Peyer's patch (tissue), 4 donors: ENCODE measurements around the gene RIOK2.

Experiments
- CTCF ChIP-seq, 6 experiments: fragments of 450-650 bp in 4 of 6; fragments of 200-600 bp in 2 of 6; sonication (generic) in 1 of 6; IDR thresholded peaks; one replicate each; pipeline ENCODE4 v1.5.1; 2017 to 2019; ENCODE audit warnings: antibody characterized with exemption in 6 of 6, mild to moderate bottlenecking in 3 of 6, moderate library complexity in 1 of 6
- POLR2A ChIP-seq, 2 donors: fragments of 450-650 bp; IDR thresholded peaks; one replicate each; pipeline ENCODE4 v1.5.1; 2017; ENCODE audit warnings: antibody characterized with exemption in 2 of 2, mild to moderate bottlenecking in 2 of 2, moderate library complexity in 2 of 2

- TF ChIP-seq CTCF (IDR thresholded peaks at IDR 0.05) (no peak), POLR2A (IDR thresholded peaks at IDR 0.05) (no peak)
Observed at GRCh38 chr5:97119007-97119390, 64.0 kb downstream of the RIOK2 start.
